GM12875 (cell line): ENCODE measurements around the gene MRGPRF.

ENCODE experiments used
- H3K4me3 ChIP-seq: one replicate; pipeline ENCODE4 v1.5.1; 2011; ENCODE audit warnings: low read depth, low read length, control low read depth
- TF ChIP-seq, protein P1 (sequence below): IDR thresholded peaks from 2 replicates; pipeline ENCODE4 v1.5.1; 2011; ENCODE audit warnings: low read depth, mild to moderate bottlenecking, control low read depth, inconsistent platforms, low read length, moderate library complexity, borderline replicate concordance; ENCODE audit not compliant: insufficient read depth

Gene MRGPRF

DNA sequence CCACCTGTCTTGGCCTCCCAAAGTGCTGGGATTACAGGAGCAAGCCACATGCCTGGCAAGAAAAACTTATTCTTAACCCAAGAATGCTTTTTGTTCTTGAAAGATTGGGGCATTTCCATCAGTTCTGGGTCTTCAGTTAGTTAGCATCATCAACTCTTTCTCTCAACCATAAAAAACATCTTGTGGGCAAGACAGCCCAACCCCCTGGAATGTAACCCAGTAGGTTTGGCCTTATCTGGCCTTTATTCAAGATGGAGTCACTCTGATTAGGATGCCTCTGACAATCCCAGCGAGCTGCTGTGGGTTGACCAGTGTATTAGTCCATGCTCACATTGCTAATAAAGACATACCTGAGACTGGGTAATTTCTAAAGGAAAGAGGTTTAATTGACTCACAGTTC is 26.5 kb upstream of the MRGPRF start:
- TF ChIP-seq, protein P1, sequence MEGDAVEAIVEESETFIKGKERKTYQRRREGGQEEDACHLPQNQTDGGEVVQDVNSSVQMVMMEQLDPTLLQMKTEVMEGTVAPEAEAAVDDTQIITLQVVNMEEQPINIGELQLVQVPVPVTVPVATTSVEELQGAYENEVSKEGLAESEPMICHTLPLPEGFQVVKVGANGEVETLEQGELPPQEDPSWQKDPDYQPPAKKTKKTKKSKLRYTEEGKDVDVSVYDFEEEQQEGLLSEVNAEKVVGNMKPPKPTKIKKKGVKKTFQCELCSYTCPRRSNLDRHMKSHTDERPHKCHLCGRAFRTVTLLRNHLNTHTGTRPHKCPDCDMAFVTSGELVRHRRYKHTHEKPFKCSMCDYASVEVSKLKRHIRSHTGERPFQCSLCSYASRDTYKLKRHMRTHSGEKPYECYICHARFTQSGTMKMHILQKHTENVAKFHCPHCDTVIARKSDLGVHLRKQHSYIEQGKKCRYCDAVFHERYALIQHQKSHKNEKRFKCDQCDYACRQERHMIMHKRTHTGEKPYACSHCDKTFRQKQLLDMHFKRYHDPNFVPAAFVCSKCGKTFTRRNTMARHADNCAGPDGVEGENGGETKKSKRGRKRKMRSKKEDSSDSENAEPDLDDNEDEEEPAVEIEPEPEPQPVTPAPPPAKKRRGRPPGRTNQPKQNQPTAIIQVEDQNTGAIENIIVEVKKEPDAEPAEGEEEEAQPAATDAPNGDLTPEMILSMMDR, result no peak
- H3K4me3 ChIP-seq, result no peak overlapping the region

GRCh38 chr11:69037544-69037943 is 24.5 kb upstream of the MRGPRF start:
- no peak overlapping the region for H3K4me3 ChIP-seq
- TF ChIP-seq, protein P1, result no peak

GRCh38 chr11:69037074-69037473 is 24.0 kb upstream of the MRGPRF start:
- TF ChIP-seq, protein P1, result no peak
- no peak overlapping the region for H3K4me3 ChIP-seq

GRCh38 chr11:69035946-69036340 is 22.9 kb upstream of the MRGPRF start:
- H3K4me3 ChIP-seq, result no peak overlapping the region
- TF ChIP-seq, protein P1, result no peak

DNA sequence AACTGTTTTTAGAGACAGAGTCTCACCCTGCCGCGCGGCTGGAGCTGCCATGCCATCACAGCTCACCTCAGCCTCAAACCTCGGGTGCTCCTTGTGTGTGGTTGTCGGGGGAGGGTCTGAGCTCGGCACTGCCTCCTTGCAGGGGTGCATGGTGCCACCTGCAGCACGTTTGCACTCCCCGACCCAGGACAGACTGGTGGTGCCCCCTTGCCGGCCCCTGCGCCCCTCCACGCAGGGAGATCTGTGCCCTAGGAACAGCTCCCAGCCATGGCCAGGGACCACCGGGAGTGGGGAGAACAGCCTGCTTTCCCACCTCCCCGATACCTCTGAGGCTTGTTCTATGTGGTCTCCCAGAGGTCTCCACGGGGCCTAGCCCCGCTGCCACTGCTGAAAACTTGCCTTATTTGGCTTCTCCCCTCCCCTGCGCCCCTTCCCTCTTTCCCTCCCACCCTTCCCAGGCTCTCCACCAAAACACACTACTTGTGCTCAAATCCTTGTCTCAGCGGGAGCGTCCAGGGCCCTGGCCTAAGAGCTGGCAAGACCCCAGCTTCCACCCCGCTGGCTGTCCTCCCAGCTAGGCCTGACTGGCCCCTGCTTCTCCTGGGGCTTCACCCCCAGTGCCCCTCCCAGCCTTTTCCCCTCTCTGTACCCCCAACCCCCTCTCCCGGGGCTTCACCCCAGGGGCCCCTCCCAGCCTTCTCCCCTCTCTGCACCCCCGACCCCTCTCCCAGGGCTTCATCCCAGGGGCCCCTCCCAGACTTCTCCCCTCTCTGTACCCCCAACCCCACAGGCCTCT is 22.3 kb upstream of the MRGPRF start:
- TF ChIP-seq, protein P1, result no peak

GRCh38 chr11:69034123-69034867 is 21.2 kb upstream of the MRGPRF start:
- TF ChIP-seq, protein P1, result no peak
- H3K4me3 ChIP-seq, result no peak overlapping the region

More for the DNA sequence above, 22.3 kb upstream of the MRGPRF start:
- no peak overlapping the region for H3K4me3 ChIP-seq

- no peak overlapping the region for H3K4me3 ChIP-seq
- TF ChIP-seq, protein P1, result no peak
Observed at GRCh38 chr11:69033431-69033830, 20.4 kb upstream of the MRGPRF start.
